HFFc6 (cell line): ENCODE results near the gene EXOC6. TPM values are rescaled to one million over a fixed set of nuclear protein-coding genes. Genes with fewer than 3 reads are reported as not detected.

Source experiments
- DNase-seq: peaks from one replicate; pipeline ENCODE4 v3.0.0-alpha.2; 2018
- H3K27ac Mint-ChIP-seq: 2 replicates; pipeline ENCODE4 v1.8.0; 2020; ENCODE audit warnings: mild to moderate bottlenecking, mixed read lengths
- H3K27me3 Mint-ChIP-seq: 2 replicates; pipeline ENCODE4 v1.8.0; 2021; ENCODE audit warnings: mild to moderate bottlenecking, moderate library complexity, mixed read lengths; ENCODE audit not compliant: insufficient read depth
- H3K36me3 Mint-ChIP-seq: 2 replicates; pipeline ENCODE4 v1.8.0; 2021; ENCODE audit warnings: low read depth, mixed read lengths
- H3K4me1 Mint-ChIP-seq: 2 replicates; pipeline ENCODE4 v1.8.0; 2020; ENCODE audit warnings: low read depth, mixed read lengths
- H3K4me3 Mint-ChIP-seq: 2 replicates; pipeline ENCODE4 v1.8.0; 2020; ENCODE audit warnings: mild to moderate bottlenecking, moderate library complexity, mixed read lengths
- H3K9me3 Mint-ChIP-seq: 2 replicates; pipeline ENCODE4 v1.8.0; 2020; ENCODE audit warnings: mild to moderate bottlenecking, mixed read lengths
- CTCF ChIP-seq: fragments of 200-600 bp; sonication (generic); IDR thresholded peaks from 2 replicates; pipeline ENCODE4 v1.5.0; 2021; ENCODE audit warnings: antibody characterized with exemption, mild to moderate bottlenecking
- total RNA-seq, 6 experiments: library from RNA; stranded (reverse); fragmentation: NEBNext Ultra II Directional; extraction: Animal tissue kit (Norgen Biotek cat#: 25700); gene quantifications; 2 replicates in 1 of 6; 3 replicates in 5 of 6; pipeline ENCODE4 v1.2.3, GENCODE V29; 2021

Gene EXOC6
- total RNA-seq, 6 experiments from 2014 or later = 5.7 to 8.6 (median 6.3) TPM

GRCh38 chr10:92918603-92919002 is 70.3 kb downstream of the EXOC6 start:
- Mint-ChIP-seq H3K4me1 (peaks cover 6% of the 10 kb centered on the region), H3K36me3 (peaks cover 16% of the 10 kb centered on the region), H3K9me3 (peaks cover 10% of the 10 kb centered on the region; the same call in 1 of the 2 replicates), H3K4me3 (no peak overlapping the region), H3K27me3 (peaks cover 2% of the 10 kb centered on the region; the same call in 1 of the 2 replicates), H3K27ac (no peak overlapping the region)
- DNase-seq = no peak
- no peak for TF ChIP-seq CTCF

- no peak overlapping the region for H3K4me3 Mint-ChIP-seq
- H3K9me3 Mint-ChIP-seq = peaks cover 10% of the 10 kb centered on the region; the same call in 1 of the 2 replicates
- H3K36me3 Mint-ChIP-seq = peaks cover 16% of the 10 kb centered on the region
- no peak for TF ChIP-seq CTCF
- H3K27me3 Mint-ChIP-seq = peaks cover 2% of the 10 kb centered on the region; the same call in 1 of the 2 replicates
- no peak overlapping the region for H3K27ac Mint-ChIP-seq
- peaks cover 6% of the 10 kb centered on the region for H3K4me1 Mint-ChIP-seq
- no peak for DNase-seq
Observed at GRCh38 chr10:92920866-92921265, 72.5 kb downstream of the EXOC6 start.

GRCh38 chr10:92923416-92923815 is 75.1 kb downstream of the EXOC6 start:
- peaks cover 16% of the 10 kb centered on the region for H3K36me3 Mint-ChIP-seq
- no peak overlapping the region for H3K27ac Mint-ChIP-seq
- peaks cover 10% of the 10 kb centered on the region; the same call in 1 of the 2 replicates for H3K9me3 Mint-ChIP-seq
- no peak for TF ChIP-seq CTCF
- peaks cover 2% of the 10 kb centered on the region; the same call in 1 of the 2 replicates for H3K27me3 Mint-ChIP-seq
- peaks cover 6% of the 10 kb centered on the region for H3K4me1 Mint-ChIP-seq
- DNase-seq = no peak
- H3K4me3 Mint-ChIP-seq = no peak overlapping the region

- peaks cover 9% of the 10 kb centered on the region for H3K4me1 Mint-ChIP-seq
- H3K9me3 Mint-ChIP-seq = no peaks in the 10 kb centered on the region
- peaks cover 6% of the 10 kb centered on the region for H3K36me3 Mint-ChIP-seq
- TF ChIP-seq CTCF = no peak
- H3K27ac Mint-ChIP-seq = no peak overlapping the region
- no peak for DNase-seq
- no peak overlapping the region for H3K4me3 Mint-ChIP-seq
- H3K27me3 Mint-ChIP-seq = no peaks in the 10 kb centered on the region
Observed at GRCh38 chr10:92929896-92930295, 81.6 kb downstream of the EXOC6 start.

GRCh38 chr10:92931597-92931996 is 83.3 kb downstream of the EXOC6 start:
- Mint-ChIP-seq H3K4me1 (peaks cover 9% of the 10 kb centered on the region), H3K4me3 (no peak overlapping the region), H3K36me3 (peaks cover 6% of the 10 kb centered on the region), H3K9me3 (no peaks in the 10 kb centered on the region), H3K27me3 (no peaks in the 10 kb centered on the region), H3K27ac (no peak overlapping the region)
- DNase-seq = no peak
- no peak for TF ChIP-seq CTCF

GRCh38 chr10:92937876-92938275 is 89.6 kb downstream of the EXOC6 start:
- DNase-seq = no peak
- Mint-ChIP-seq H3K27ac (no peak overlapping the region), H3K4me1 (no peaks in the 10 kb centered on the region), H3K9me3 (no peaks in the 10 kb centered on the region), H3K36me3 (no peaks in the 10 kb centered on the region), H3K27me3 (no peaks in the 10 kb centered on the region), H3K4me3 (no peak overlapping the region)
- no peak for TF ChIP-seq CTCF
